ENCODE data around the gene UACA.
A peak's percentile ranks its signal among the peaks of the same experiment; 100 is the strongest.
"Not testable (repeated sequence)": the region's sequence is repeated elsewhere in the genome, so short reads cannot be mapped to it uniquely, and the experiment has no call there.

UACA gene

GRCh38 chr15:70752193-70752635, 11.1 kb downstream of the UACA start:
- no peak for DNase-seq (ENCODE audit: low spot score)

DNA sequence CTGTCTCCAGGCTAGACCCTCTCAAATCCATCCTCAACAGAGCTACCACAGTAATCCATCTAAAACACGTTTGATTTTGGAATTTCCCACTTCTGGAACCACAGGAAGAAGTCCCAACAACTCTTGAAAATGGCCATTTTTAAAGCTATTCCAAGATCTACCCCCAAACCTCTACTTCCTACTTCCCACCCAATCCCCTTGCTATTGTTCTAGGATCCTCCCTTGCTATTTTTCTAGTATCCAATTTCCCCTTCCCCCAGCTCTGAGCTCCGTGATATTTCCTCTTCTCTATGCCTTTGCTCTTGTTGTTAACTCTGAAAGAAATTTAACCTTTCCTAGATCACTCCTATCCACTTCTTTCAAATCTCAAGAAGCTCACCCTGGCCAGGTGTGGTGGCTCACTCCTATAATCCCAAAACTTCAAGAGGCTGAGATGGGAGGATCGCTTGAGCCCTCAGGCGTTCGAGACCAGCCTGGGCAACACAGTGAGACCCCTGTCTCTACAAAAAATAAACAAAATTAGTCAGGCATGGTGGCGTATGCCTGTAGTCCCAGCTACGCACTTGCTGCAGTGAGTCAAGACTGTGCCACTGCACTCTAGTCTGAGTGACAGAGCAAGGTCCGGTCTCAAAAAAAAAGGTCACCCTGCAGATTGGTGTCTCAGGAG, 13.0 kb downstream of the UACA start:
- no peak for DNase-seq (ENCODE audit: low spot score)

GRCh38 chr15:70748281-70748747, 15.0 kb downstream of the UACA start:
- no peak for DNase-seq (ENCODE audit: low spot score)

- not testable (repeated sequence) for DNase-seq (ENCODE audit: low spot score)
These were observed 16.8 kb downstream of the UACA start for GRCh38 chr15:70746598-70746997.

GRCh38 chr15:70742928-70743327, 20.4 kb downstream of the UACA start:
- no peak for DNase-seq (ENCODE audit: low spot score)

DNA sequence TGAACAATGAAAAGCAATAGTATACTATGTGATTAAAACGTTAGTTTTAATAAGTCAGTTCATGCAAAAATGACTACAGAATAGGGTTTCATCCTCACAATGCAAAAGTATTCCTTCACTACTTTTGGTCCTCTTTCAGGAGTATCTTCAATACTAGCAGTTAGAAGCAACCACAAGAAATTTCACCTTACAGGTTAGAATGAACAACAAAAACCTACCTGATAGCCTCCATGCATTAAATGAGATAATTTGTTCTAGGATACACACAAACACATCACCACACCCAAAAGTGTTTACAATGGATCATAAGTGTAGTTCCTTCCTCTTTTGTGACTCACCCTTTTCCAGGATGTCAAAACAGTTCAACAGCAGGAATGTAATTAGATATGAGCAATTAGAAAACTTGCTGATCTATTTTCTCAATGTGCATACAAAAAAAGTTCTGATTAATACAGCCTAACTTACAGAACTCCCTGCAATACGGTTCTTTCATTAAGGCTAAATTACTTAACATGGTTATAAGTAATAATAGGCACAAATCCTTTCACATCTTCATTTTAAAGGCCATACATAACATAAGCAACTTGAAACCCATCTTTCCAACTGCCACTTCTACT, 21.6 kb downstream of the UACA start:
- DNase-seq (ENCODE audit: low spot score), result no peak

GRCh38 chr15:70741107-70741531, 22.2 kb downstream of the UACA start:
- DNase-seq (ENCODE audit: low spot score), result no peak

DNA sequence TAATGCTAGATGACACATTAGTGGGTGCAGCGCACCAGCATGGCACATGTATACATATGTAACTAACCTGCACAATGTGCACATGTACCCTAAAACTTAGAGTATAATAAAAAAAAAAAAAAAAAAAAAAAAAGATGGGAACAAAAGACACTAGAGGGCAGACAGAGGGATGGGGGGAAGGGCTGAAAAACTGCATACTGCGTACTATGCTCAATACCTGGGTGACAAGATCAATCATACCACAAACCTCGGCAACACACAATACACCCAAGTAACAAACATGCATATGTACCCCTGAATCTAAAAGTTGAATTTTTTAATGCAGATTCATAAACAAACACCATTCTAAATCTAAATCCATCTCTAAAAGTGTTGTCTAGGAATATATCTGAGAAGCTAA, 28.3 kb downstream of the UACA start:
- DNase-seq (ENCODE audit: low spot score), result not testable (repeated sequence)

DNA sequence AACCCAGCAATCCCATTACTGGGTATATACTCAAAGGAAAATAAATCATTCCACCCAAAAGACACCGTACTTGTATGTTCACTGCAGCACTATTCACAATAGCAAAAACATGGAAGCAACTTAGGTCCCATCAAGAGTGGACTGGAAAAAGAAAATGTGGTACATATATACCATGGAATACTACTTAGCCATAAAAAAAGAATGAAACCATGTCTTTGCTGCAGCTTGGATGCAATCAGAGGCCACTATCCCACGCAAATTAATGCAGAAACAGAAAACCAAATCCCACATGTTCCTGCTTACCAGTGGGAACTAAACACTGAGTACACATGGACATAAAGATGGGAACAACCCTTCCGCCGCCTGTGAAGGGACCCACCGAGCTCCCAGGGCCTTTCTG, 34.2 kb downstream of the UACA start:
- DNase-seq (ENCODE audit: low spot score), result no peak

DNA sequence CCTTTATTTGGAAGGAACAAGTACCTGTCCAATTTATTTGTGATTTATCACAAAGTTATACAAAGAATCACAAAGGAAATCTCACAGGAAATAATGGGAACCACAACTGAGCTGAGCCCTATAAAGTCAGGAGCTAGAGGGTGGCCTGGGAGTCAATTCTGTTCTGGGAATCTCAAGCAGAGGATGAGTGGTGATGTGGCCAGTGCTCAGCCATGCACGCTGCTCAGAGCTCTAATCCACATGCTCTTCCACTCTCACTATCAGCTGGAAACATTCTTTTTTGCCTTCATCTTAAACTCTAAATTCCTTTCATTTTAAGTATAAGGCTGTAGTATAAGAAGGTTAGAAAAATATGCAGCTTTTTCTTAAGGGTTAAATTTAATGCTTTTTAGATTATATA, 36.6 kb downstream of the UACA start:
- no peak for DNase-seq (ENCODE audit: low spot score)

DNA sequence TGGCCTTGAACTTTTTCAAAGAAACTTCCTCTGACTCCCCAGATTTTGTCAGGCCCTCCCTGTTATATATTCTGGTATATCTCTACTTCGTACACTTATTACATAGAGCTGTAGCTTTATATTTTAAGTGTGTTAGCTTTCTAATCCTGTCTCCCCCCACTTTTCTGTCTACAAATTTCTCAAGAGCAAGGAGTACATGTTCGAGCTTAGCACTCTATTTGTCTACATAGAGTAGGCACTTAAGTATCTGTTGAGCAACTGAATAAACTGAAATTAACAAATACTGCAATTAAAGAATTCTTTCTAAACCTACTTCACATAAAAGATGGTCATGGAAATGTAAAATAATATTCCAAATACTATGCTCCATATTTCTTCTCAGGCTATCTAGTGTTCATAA, 39.4 kb downstream of the UACA start:
- DNase-seq (ENCODE audit: low spot score), result no peak

DNA sequence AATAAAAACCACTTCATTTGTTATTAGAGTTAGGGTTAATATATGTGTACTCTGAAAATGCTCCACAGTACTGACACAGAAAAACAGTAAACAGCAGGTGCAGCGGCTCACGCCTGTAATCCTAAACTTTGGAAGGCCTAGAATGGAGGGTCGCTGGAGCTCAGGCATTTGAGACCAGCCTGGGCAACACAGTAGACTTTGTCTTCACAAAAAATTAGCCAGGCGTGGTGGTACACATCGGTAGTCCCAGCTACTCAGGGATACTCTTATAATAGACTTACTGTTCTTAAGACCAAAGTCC, 40.3 kb downstream of the UACA start:
- DNase-seq (ENCODE audit: low spot score), result no peak

- peak; percentile 51 for DNase-seq (ENCODE audit: low spot score)
These were observed 40.9 kb downstream of the UACA start for GRCh38 chr15:70722266-70723121.

DNA sequence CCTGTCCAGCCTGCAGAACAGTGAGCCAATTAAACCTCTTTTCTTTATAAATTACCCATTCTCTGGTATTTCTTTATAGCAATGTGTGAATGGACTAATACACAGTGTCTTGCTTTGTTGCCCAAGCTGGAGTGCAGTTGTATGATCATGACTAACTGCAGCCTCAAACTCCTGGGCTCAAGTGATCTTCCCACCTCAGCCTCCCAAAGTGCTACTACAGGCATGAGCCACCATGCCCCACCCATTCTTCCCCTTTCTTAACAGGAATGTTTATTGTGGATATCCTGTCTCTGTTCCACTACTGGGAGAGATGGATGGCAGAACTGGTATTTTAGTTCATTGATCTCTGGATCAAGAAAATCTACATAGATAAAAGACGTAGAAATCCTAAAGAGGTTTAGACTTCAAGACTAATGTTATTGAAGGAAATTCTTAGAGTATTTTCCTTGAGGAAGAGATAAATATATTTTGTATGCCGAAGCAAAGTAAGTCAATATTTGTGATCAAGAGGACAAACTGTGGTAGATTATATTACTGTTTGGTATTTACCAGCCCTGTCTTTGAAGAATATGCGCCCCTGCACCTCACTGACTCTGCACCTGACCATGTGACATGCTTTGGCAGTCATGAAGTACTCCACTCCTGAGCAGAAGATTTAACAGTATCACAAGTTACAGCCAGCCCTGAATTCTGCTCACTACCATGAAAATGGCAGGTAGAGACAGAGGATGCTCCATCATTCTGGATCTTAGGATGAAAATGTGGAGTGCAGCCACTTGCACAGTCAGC, 42.9 kb downstream of the UACA start:
- no peak for DNase-seq (ENCODE audit: low spot score)

- no peak for DNase-seq (ENCODE audit: low spot score)
These were observed 46.0 kb downstream of the UACA start for GRCh38 chr15:70717237-70717793.

DNA sequence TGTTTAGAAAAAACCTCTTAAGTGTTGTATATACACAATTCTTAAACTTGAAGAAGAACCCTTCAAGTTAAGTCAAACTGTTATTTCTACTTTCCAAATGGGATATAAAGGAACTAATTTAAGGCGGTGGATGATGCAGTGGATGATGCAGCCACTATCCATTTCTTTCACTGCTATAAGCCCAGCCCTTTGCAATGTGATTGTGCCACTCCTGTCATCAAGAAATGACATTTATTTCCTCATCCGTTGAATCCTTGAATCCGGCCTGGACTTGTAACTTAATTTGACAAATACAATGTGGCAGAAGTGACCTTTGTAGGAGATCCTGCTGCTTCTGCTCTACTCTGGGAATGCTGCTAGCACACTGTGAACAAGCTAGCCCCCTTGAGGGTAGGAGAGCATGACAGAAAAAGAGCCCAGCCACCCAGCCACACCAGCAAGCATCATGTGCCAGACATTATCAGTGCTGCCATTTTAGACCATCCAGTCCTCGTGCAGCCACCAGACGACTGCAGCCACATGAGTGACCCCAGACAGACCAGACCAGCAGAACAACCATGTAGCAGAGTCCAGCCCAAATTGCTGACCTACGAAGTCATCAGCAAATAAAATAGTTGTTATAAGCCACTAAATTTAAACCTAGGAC, 47.4 kb downstream of the UACA start:
- peak; percentile 57 for DNase-seq (ENCODE audit: low spot score)

DNA sequence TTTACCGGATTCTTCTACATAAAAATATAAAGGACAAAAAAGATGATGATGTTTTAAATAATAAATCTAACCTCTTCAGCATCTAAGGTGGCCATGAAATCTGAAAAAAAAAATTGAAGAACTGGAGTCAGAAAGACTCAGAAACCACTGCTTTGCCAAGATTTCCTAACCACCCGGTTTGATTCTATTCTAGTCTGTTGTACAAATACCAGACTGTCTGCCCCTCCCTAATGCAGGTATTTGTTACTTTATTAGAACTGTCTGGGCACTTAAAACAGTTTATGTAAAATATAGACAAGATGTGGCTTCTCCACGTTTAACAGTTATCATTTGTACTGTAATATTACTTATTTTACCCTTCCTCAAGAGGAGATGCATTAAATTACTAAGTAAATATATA, 48.8 kb downstream of the UACA start:
- DNase-seq (ENCODE audit: low spot score), result peak; percentile 54

DNA sequence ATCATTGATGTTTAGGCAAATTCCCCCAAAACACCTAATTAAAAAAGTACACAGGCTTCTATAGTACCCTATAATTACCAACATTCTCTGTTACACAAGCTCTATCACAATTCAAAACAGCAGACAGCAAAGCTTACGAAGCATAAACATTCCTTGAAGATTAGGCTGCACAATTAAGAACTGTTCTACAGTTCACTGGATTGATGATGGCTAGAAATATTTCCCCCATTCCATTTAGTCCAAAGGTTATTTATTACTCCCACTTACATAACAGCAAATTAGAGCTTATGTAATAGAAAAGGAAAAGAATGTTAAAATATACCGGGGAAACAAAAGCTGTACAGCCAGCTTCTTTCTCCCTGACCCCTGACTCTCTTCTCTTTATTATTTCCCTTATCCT, 49.3 kb downstream of the UACA start:
- DNase-seq (ENCODE audit: low spot score), result peak; percentile 65

DNA sequence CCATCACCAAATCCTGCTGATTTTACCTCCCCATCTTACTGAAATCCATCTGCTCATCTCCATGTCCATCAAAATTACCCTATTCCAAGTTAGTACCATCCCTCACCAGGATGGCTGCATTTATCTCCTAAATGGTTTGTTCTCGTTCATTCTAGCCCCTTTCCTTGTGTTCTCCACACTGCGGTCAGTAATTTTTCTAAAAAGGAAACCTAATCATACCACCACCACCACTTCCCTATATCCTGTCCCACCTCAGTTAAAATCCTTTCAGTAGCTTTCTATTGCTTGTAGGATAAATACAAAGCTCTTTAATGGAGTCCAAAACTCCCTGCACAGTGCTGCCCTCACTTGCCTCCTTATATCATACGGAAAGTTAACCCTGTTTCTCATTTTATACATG, 51.1 kb downstream of the UACA start:
- DNase-seq (ENCODE audit: low spot score), result no peak

DNA sequence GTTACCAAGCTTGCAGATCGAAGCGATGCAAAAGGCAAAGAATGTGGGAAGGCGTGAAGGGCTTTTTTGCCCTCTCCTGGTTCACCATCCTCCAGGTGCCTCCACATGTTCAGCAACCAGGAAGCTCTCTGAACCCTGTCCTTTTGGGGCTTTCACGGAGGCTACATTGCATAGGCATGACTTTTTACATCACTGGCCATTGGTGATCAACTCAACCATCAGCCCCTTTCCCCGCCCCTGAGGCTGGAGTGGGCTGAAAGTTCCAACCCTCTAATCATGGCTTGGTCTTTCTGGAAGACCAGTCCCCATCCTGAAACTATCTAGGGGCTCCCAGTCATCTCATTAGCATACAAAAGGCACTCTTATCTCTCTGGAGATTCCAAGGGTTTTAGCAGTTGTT, 52.6 kb downstream of the UACA start:
- DNase-seq (ENCODE audit: low spot score), result peak; percentile 64

- DNase-seq (ENCODE audit: low spot score), result no peak
These were observed 54.5 kb downstream of the UACA start for GRCh38 chr15:70708839-70709238.

Measured in cerebellar cortex (tissue), 1 donor.